Esophagus muscularis mucosa (tissue), 4 donors: ENCODE data around the gene TSGA10. TPM values are rescaled to one million over a fixed set of nuclear protein-coding genes. Genes with fewer than 3 reads are reported as not detected.

ENCODE experiments used
- small RNA-seq, 3 donors: library from RNA; depleted of rRNA; stranded (forward); fragments of <200 nt; gene quantifications; one replicate each; pipeline ENCODE3, GENCODE V24; 2016
- total RNA-seq, 4 donors: library from RNA; depleted of rRNA; stranded (reverse); fragments of >200 nt; gene quantifications; one replicate each; pipeline versions ENCODE4 v1.1.0 to v1.2.1, GENCODE V29; 2016

TSGA10 gene
- total RNA-seq, 4 donors from 2014 or later, result 1.1 to 4.4 (median 2.0) TPM

Small RNAs within 50 kb of the gene (small RNA-seq; reads per million reads assigned to genes)
- gene AC092587.1, result 0 reads per million in 3 donors

Other genes starting within 250 kb of the TSGA10 start
- gene CRACDL, start 218.7 kb downstream of the TSGA10 start, total RNA-seq, result 1 to 10 TPM; 1.7 to 4.7 (median 3.3) TPM
- gene C2orf15, start 13.2 kb downstream of the TSGA10 start, total RNA-seq, result under 1 TPM in 1 of 4 donors, not detected in 3; 0.39 TPM
- 1 to 10 TPM; 4.2 to 6.4 (median 5.4) TPM for gene LIPT1, start within 50 bp of the TSGA10 start, total RNA-seq
- gene MITD1, start 26.1 kb upstream of the TSGA10 start, total RNA-seq, result 10 to 100 TPM; 15.6 to 17.3 (median 17.0) TPM
- gene MRPL30, start 26.2 kb upstream of the TSGA10 start, total RNA-seq, result 10 to 100 TPM; 20.6 to 23.8 (median 21.6) TPM
- gene LYG2, start 100.7 kb upstream of the TSGA10 start, total RNA-seq, result not detected
- gene LYG1, start 146.3 kb upstream of the TSGA10 start, total RNA-seq, result under 1 TPM in 3 of 4 donors, not detected in 1; 0.50 to 0.65 (median 0.57) TPM
- 10 to 100 TPM; 19.9 to 30.3 (median 24.2) TPM for gene TXNDC9, start 181.4 kb upstream of the TSGA10 start, total RNA-seq
- 10 to 100 TPM; 39.6 to 60.2 (median 47.4) TPM for gene EIF5B, start 182.4 kb upstream of the TSGA10 start, total RNA-seq